PC-9 (cell line): ENCODE measurements around the gene KIF17. TPM values are rescaled to one million over a fixed set of nuclear protein-coding genes. Genes with fewer than 3 reads are reported as not detected.

Experiments
- BruUV-seq: library from RNA; stranded (reverse); fragments of 400-500 nt; replicated peaks from 2 replicates; lab custom pipeline; 2021; lab: Mats Ljungman, UMichigan
- CTCF ChIA-PET: fragments of 300-600 bp; sonication (Branson Sonifier 250); formaldehyde crosslinking; loops from one replicate; lab custom pipeline; 2022; ENCODE audit warnings: antibody characterized with exemption; lab: Charles Lee
- POLR2A ChIA-PET: fragments of 300-600 bp; sonication (Branson Sonifier 250); formaldehyde crosslinking; loops from one replicate; lab custom pipeline; 2022; ENCODE audit warnings: antibody characterized with exemption; ENCODE audit not compliant: unreplicated experiment; lab: Charles Lee
- DNase-seq, 2 experiments: peaks; one replicate each; pipeline versions ENCODE4 v3.0.0 to v3.0.0-alpha.2; 2015 to 2022; ENCODE audit warnings: mixed read lengths in 1 of 2
- H2AFZ ChIP-seq: fragments of 200-600 bp; sonication (generic); 2 replicates; pipeline ENCODE4 v1.8.1; 2017; ENCODE audit warnings: antibody characterized with exemption
- H3F3A ChIP-seq: fragments of 200-600 bp; sonication (generic); 2 replicates; pipeline ENCODE4 v1.8.1; 2017; ENCODE audit warnings: antibody characterized with exemption, mild to moderate bottlenecking, low read depth; ENCODE audit not compliant: insufficient read depth
- H3K27ac ChIP-seq: fragments of 200-600 bp; sonication (generic); 2 replicates; pipeline ENCODE4 v1.6.1; 2016; ENCODE audit warnings: mixed run types
- H3K27me3 ChIP-seq: fragments of 200-600 bp; sonication (generic); 2 replicates; pipeline ENCODE4 v1.6.1; 2016; ENCODE audit warnings: low read depth, mixed run types; ENCODE audit not compliant: insufficient read depth
- H3K36me3 ChIP-seq: fragments of 200-600 bp; sonication (generic); 2 replicates; pipeline ENCODE4 v1.6.1; 2016; ENCODE audit warnings: low read depth, mixed run types
- H3K4me1 ChIP-seq: fragments of 200-600 bp; sonication (generic); replicated peaks from 2 replicates; pipeline ENCODE4 v1.6.1; 2016; ENCODE audit warnings: mixed run types; ENCODE audit not compliant: insufficient read depth
- H3K4me2 ChIP-seq: fragments of 200-600 bp; sonication (generic); 2 replicates; pipeline ENCODE4 v1.6.1; 2017; ENCODE audit warnings: mixed run types
- H3K4me3 ChIP-seq: fragments of 200-600 bp; sonication (generic); 2 replicates; pipeline ENCODE4 v1.6.1; 2016; ENCODE audit warnings: mixed run types
- H3K79me2 ChIP-seq: fragments of 200-600 bp; sonication (generic); 2 replicates; pipeline ENCODE4 v1.6.1; 2017; ENCODE audit warnings: low read depth, mixed run types
- H3K9me2 ChIP-seq: fragments of 200-600 bp; sonication (generic); 2 replicates; pipeline ENCODE4 v1.8.1; 2017; ENCODE audit warnings: mild to moderate bottlenecking; ENCODE audit not compliant: insufficient read depth
- H3K9me3 ChIP-seq: fragments of 200-600 bp; sonication (generic); 2 replicates; pipeline ENCODE4 v1.8.1; 2016; ENCODE audit warnings: low read depth; ENCODE audit not compliant: insufficient read depth
- H4K20me1 ChIP-seq: fragments of 200-600 bp; sonication (generic); 2 replicates; pipeline ENCODE4 v1.8.1; 2017; ENCODE audit not compliant: insufficient read depth
- CTCF ChIP-seq: fragments of 200-600 bp; sonication (generic); conservative IDR thresholded peaks from 2 replicates; pipeline ENCODE4 v1.6.1; 2017; ENCODE audit warnings: mixed run types, antibody characterized with exemption, mild to moderate bottlenecking, moderate library complexity
- EZH2 ChIP-seq: fragments of 200-600 bp; sonication (generic); IDR thresholded peaks from 2 replicates; pipeline ENCODE4 v1.8.0; 2017; ENCODE audit warnings: antibody characterized with exemption, low read depth
- intact Hi-C: fragments of 100-400 bp; cut with micrococcal nuclease; formaldehyde crosslinking; loops from one replicate; pipeline ENCODE4 v1.10.0; 2022; ENCODE audit not compliant: unreplicated experiment
- total RNA-seq: library from RNA; stranded (reverse); gene quantifications from 2 replicates; pipeline ENCODE4 v1.2.3, GENCODE V29; 2021

KIF17 gene
- total RNA-seq, 1 experiment from 2014 or later = 1.2 TPM

GRCh38 chr1:20723159-20723536, 5.3 kb upstream of the KIF17 start:
- Histone ChIP-seq H2AFZ (no peak overlapping the region), H3K79me2 (no peaks in the 10 kb centered on the region), H3K9me3 (no peaks in the 10 kb centered on the region), H3K4me2 (no peak overlapping the region), H3K4me1 (no peaks in the 10 kb centered on the region), H4K20me1 (no peaks in the 10 kb centered on the region), H3F3A (no peaks in the 10 kb centered on the region), H3K4me3 (no peak overlapping the region), H3K36me3 (no peaks in the 10 kb centered on the region), H3K9me2 (no peaks in the 10 kb centered on the region), H3K27me3 (no peaks in the 10 kb centered on the region), H3K27ac (no peak overlapping the region)
- TF ChIP-seq CTCF (no peak), EZH2 (no peak)
- ChIA-PET POLR2A (interaction anchor here (0.6 kb wide), 1 partner anchor 34 kb away, joined by 9 read pairs; no protein-coding TSS in a partner anchor), CTCF (no interaction called here)
- DNase-seq = no peak
- no TSS peak for BruUV-seq
- intact Hi-C loops = no loop called here

- H3K79me2 ChIP-seq = no peaks in the 10 kb centered on the region
- H3K9me2 ChIP-seq = no peaks in the 10 kb centered on the region
- DNase-seq = no peak
- BruUV-seq = no TSS peak
- H3K4me3 ChIP-seq = no peak overlapping the region
- H3K27me3 ChIP-seq = no peaks in the 10 kb centered on the region
- no peaks in the 10 kb centered on the region for H3K4me1 ChIP-seq
- POLR2A ChIA-PET = no interaction called here
- no peaks in the 10 kb centered on the region for H3K9me3 ChIP-seq
- no peaks in the 10 kb centered on the region for H3F3A ChIP-seq
- H3K36me3 ChIP-seq = no peaks in the 10 kb centered on the region
- H2AFZ ChIP-seq = no peak overlapping the region
- no peaks in the 10 kb centered on the region for H4K20me1 ChIP-seq
- CTCF ChIA-PET = no interaction called here
- no peak overlapping the region for H3K27ac ChIP-seq
- no peak for TF ChIP-seq EZH2
- no peak for TF ChIP-seq CTCF
- intact Hi-C loops = no loop called here
- no peak overlapping the region for H3K4me2 ChIP-seq
Observed at GRCh38 chr1:20721117-20722061, 3.6 kb upstream of the KIF17 start.

GRCh38 chr1:20720631-20721091, 2.9 kb upstream of the KIF17 start:
- Histone ChIP-seq H3K4me3 (no peak overlapping the region), H3K27me3 (no peaks in the 10 kb centered on the region), H3K4me2 (no peak overlapping the region), H2AFZ (no peak overlapping the region), H3K36me3 (no peaks in the 10 kb centered on the region), H4K20me1 (no peaks in the 10 kb centered on the region), H3K9me2 (no peaks in the 10 kb centered on the region), H3K4me1 (no peaks in the 10 kb centered on the region), H3F3A (no peaks in the 10 kb centered on the region), H3K9me3 (no peaks in the 10 kb centered on the region), H3K27ac (no peak overlapping the region), H3K79me2 (no peaks in the 10 kb centered on the region)
- POLR2A ChIA-PET = no interaction called here
- intact Hi-C loops = no loop called here
- TF ChIP-seq EZH2 = no peak
- no peak for TF ChIP-seq CTCF
- no TSS peak for BruUV-seq
- CTCF ChIA-PET = no interaction called here
- DNase-seq = no peak
